Neutrophil (primary cell): ENCODE data around the gene COL4A1.

Experiments used
- H3K27ac ChIP-seq: fragments of 200-600 bp; sonication (generic); 2 replicates; pipeline ENCODE4 v1.5.1; 2016; ENCODE audit warnings: mild to moderate bottlenecking, moderate library complexity
- H3K27me3 ChIP-seq: fragments of 200-600 bp; sonication (generic); 2 replicates; pipeline ENCODE4 v1.6.0; 2016; ENCODE audit warnings: mild to moderate bottlenecking
- H3K36me3 ChIP-seq: fragments of 200-600 bp; sonication (generic); 2 replicates; pipeline ENCODE4 v1.5.1; 2017
- H3K4me1 ChIP-seq, 2 experiments: fragments of 200-600 bp in 1 of 2; sonication (generic) in 1 of 2; 1 replicate in 1 of 2; 2 replicates in 1 of 2; pipeline versions ENCODE4 v1.5.1 to v1.6.1; 2013 to 2016; ENCODE audit warnings: low read depth in 1 of 2, low read length in 1 of 2, mild to moderate bottlenecking in 1 of 2, moderate library complexity in 1 of 2; ENCODE audit not compliant: control insufficient read depth in 1 of 2, insufficient read depth in 1 of 2
- H3K4me3 ChIP-seq, 2 experiments: fragments of 200-600 bp in 1 of 2; sonication (generic) in 1 of 2; 1 replicate in 1 of 2; 2 replicates in 1 of 2; pipeline ENCODE4 v1.5.1; 2013 to 2016; ENCODE audit warnings: low read depth in 1 of 2, low read length in 1 of 2, mild to moderate bottlenecking in 1 of 2, moderate library complexity in 1 of 2
- H3K9me3 ChIP-seq: fragments of 200-600 bp; sonication (generic); 2 replicates; pipeline ENCODE4 v1.5.1; 2016
- TF ChIP-seq, protein P1 (sequence below): fragments of 200-600 bp; sonication (generic); IDR thresholded peaks from 2 replicates; pipeline ENCODE4 v1.5.1; 2016; ENCODE audit warnings: antibody characterized with exemption

The COL4A1 gene

DNA sequence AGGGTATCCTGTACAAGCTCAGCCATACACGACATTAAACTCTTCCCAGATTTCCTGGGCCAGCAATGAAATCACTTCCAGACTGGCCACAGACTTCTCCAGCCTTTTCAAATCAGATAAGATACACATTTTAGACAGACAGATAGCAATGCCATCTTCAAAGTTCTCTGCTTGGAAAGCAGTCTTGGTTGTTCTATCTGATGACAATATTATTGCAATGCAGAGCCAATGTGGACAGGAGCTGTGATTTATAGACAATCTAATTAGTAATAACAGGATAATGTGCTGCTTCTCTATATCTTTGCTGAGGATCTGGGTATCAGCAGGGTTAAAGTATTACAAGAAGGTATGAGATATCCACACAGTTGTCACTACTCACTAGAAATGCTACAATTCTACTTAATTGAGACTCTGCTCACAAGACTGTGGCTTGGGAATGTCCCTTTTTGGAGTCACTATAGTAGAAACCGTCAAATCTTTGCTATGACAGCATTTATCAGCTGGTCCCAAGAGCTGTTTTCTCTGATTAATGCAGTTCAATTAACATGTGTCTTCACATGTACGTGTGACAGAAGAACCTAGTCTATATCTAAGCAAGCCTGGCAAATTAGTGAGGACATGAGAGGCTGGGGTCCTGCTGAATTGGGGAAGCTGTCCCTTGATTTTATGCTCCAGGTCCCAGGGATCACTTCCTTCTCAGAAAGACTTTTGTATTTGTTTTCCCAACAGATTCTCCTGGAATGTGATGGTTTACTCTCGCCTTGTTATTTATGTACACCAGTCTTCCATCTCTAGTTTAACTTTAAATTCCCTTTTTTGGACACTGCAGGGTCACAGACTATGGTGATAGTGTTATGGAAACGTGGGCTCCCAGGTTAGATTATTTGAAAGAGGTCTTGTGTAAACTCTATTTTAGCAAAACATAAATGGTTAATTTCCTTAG, 68.8 kb downstream of the COL4A1 start:
- no peak overlapping the region for H3K27ac ChIP-seq
- no peaks in the 10 kb centered on the region for H3K36me3 ChIP-seq
- H3K27me3 ChIP-seq: peaks cover 83% of the 10 kb centered on the region
- H3K4me1 ChIP-seq: no peaks in the 10 kb centered on the region
- no peak overlapping the region for H3K4me3 ChIP-seq
- TF ChIP-seq, protein P1, sequence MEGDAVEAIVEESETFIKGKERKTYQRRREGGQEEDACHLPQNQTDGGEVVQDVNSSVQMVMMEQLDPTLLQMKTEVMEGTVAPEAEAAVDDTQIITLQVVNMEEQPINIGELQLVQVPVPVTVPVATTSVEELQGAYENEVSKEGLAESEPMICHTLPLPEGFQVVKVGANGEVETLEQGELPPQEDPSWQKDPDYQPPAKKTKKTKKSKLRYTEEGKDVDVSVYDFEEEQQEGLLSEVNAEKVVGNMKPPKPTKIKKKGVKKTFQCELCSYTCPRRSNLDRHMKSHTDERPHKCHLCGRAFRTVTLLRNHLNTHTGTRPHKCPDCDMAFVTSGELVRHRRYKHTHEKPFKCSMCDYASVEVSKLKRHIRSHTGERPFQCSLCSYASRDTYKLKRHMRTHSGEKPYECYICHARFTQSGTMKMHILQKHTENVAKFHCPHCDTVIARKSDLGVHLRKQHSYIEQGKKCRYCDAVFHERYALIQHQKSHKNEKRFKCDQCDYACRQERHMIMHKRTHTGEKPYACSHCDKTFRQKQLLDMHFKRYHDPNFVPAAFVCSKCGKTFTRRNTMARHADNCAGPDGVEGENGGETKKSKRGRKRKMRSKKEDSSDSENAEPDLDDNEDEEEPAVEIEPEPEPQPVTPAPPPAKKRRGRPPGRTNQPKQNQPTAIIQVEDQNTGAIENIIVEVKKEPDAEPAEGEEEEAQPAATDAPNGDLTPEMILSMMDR: no peak
- H3K9me3 ChIP-seq: no peaks in the 10 kb centered on the region

DNA sequence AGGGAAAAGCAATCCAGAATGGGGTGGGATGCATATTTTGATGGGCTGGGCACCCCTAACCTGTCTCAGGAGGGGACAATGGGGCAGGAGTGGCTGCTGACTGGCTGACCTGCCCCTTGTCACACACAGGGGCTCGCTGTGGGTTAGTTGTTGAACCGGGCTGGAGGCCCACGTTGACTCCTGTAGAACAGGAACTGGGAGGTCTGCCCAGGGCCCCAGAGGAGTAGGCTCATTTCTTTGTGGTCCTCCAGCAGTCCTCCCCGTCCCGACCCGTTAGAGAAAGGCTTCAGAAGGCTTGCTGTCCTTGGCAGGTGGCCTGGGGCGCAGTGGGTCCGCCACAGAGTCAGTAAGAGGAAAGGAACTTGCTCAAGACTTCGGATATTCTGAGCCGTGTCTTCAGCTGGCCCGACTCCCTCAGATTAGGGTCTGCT, 70.1 kb downstream of the COL4A1 start:
- H3K9me3 ChIP-seq: no peaks in the 10 kb centered on the region
- H3K4me3 ChIP-seq: no peak overlapping the region
- H3K27ac ChIP-seq: no peak overlapping the region
- H3K4me1 ChIP-seq: no peaks in the 10 kb centered on the region
- TF ChIP-seq, protein P1: no peak
- H3K27me3 ChIP-seq: peaks cover 83% of the 10 kb centered on the region
- H3K36me3 ChIP-seq: no peaks in the 10 kb centered on the region

DNA sequence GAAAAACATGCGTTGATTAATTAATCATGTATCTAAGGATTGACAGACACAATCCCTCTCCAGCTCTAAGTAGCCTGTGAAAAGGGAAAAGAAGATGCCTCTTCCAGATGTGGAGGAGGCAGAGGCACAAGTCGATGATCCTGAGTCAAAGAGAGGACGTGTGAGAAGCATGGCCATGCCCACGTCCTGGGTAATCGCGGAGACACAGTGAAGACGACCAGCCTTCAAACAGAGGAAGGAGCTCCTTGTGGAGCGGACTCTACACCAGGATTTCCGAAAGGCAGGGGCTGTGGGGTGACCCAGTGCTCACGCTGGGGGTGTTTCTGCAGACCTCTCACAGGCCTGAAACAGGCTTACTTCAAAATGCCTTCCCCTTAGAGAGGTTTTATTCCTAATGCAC, 70.5 kb downstream of the COL4A1 start:
- H3K9me3 ChIP-seq: no peaks in the 10 kb centered on the region
- H3K36me3 ChIP-seq: no peaks in the 10 kb centered on the region
- H3K4me1 ChIP-seq: no peaks in the 10 kb centered on the region
- TF ChIP-seq, protein P1: no peak
- peaks cover 82% of the 10 kb centered on the region for H3K27me3 ChIP-seq
- no peak overlapping the region for H3K27ac ChIP-seq
- no peak overlapping the region for H3K4me3 ChIP-seq

DNA sequence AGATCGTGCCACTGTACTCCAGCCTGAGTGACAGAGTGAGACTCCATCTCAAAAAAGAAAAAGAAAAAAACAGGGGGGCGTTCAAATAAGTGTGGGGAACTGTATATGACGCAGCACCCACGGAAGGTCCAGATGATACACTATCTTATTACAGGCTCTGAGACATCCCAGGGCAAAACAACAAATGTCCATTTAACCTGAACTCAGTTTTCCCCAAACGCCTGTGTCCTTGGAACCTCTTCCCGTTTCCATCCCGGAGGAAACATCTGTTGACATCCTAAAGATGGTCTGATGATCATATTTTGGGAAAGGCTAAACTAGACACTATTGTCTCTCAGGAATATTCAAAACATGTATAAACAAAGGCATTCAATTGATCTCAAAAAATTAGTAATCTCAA, 72.4 kb downstream of the COL4A1 start:
- Histone ChIP-seq H3K4me3 (no peak overlapping the region), H3K9me3 (no peaks in the 10 kb centered on the region), H3K27ac (no peak overlapping the region), H3K4me1 (no peaks in the 10 kb centered on the region), H3K27me3 (peaks cover 75% of the 10 kb centered on the region), H3K36me3 (no peaks in the 10 kb centered on the region)
- TF ChIP-seq, protein P1: no peak

DNA sequence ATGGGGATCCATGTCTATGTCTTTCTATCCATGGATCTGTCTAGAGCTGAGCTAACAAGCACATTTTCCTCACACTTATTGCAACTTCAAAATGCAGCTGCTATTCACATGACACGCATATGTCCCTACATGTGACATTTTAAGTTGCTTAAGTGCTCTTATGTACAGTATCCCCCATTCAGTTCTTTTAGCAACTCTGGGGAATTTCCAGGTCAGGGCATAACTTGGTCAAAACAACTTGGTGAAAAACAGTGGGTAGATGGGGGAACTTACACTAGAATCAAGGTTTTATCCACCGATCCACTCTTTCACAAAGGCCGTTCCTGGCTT, 73.0 kb downstream of the COL4A1 start:
- Histone ChIP-seq H3K36me3 (no peaks in the 10 kb centered on the region), H3K27me3 (peaks cover 68% of the 10 kb centered on the region), H3K4me3 (no peak overlapping the region), H3K4me1 (no peaks in the 10 kb centered on the region), H3K9me3 (no peaks in the 10 kb centered on the region), H3K27ac (no peak overlapping the region)
- TF ChIP-seq, protein P1: no peak
